Activated CD8-positive, alpha-beta T cell treated with anti-CD3 and anti-CD28 coated beads, Interleukin-2, amount 10 ng/mL, durations not matched to agents 7 days and 5 days (primary cell): ENCODE measurements around the gene ZNF783. TPM values are rescaled to one million over a fixed set of nuclear protein-coding genes. Genes with fewer than 3 reads are reported as not detected.
"Not testable (repeated sequence)": the region's sequence is repeated elsewhere in the genome, so short reads cannot be mapped to it uniquely, and the experiment has no call there.

Experiments
- ATAC-seq: fragments of 150-1000 bp; cut with Tn5 transposase; one replicate; pipeline ENCODE4 v1.10.0; 2021; ENCODE audit warnings: moderate library complexity
- CTCF ChIA-PET: fragments of 350-600 bp; sonication (Branson Sonifier 250); formaldehyde crosslinking; loops from one replicate; lab custom pipeline; 2021; ENCODE audit warnings: antibody characterized with exemption; lab: Charles Lee
- POLR2A ChIA-PET: fragments of 350-600 bp; sonication (Branson Sonifier 250); formaldehyde crosslinking; loops from one replicate; lab custom pipeline; 2021; ENCODE audit warnings: antibody characterized with exemption; lab: Charles Lee
- DNase-seq: peaks from one replicate; pipeline ENCODE4 v3.0.0-alpha.2; 2020
- H3K27ac Mint-ChIP-seq: one replicate; pipeline ENCODE4 v1.8.0; 2021; ENCODE audit warnings: mild to moderate bottlenecking, mixed read lengths
- H3K27me3 Mint-ChIP-seq: one replicate; pipeline ENCODE4 v1.8.0; 2021; ENCODE audit warnings: low read depth, mixed read lengths
- H3K36me3 Mint-ChIP-seq: one replicate; pipeline ENCODE4 v1.8.0; 2021; ENCODE audit warnings: low read depth, mixed read lengths
- H3K4me1 Mint-ChIP-seq: one replicate; pipeline ENCODE4 v1.8.0; 2021; ENCODE audit warnings: low read depth, mixed read lengths
- H3K4me3 Mint-ChIP-seq: one replicate; pipeline ENCODE4 v1.8.0; 2021; ENCODE audit warnings: mild to moderate bottlenecking, mixed read lengths
- H3K9me3 Mint-ChIP-seq: one replicate; pipeline ENCODE4 v1.8.0; 2022; ENCODE audit warnings: mixed read lengths; ENCODE audit not compliant: insufficient read depth
- total RNA-seq, 2 experiments: library from RNA; stranded (reverse); gene quantifications; one replicate each; pipeline ENCODE4 v1.2.3, GENCODE V29; 2021

ZNF783 gene
- total RNA-seq, 2 experiments from 2014 or later, result 12.7 to 12.9 TPM

GRCh38 chr7:149322737-149323136 lies 60.7 kb downstream of the ZNF783 start:
- no peak for ATAC-seq
- peaks cover 10% of the 10 kb centered on the region for H3K4me1 Mint-ChIP-seq
- H3K27ac Mint-ChIP-seq, result no peak overlapping the region
- DNase-seq, result no peak
- H3K27me3 Mint-ChIP-seq, result peaks cover 6% of the 10 kb centered on the region
- POLR2A ChIA-PET, result no interaction called here
- H3K4me3 Mint-ChIP-seq, result no peak overlapping the region
- H3K9me3 Mint-ChIP-seq, result peaks cover 7% of the 10 kb centered on the region
- CTCF ChIA-PET, result interaction anchor here (0.6 to 1.1 kb wide), 2 partner anchors 38 to 61 kb away, joined by 3 to 4 read pairs; partner anchors contain the start of gene ZNF783
- H3K36me3 Mint-ChIP-seq, result no peaks in the 10 kb centered on the region

- CTCF ChIA-PET, result no interaction called here
- no peaks in the 10 kb centered on the region for H3K36me3 Mint-ChIP-seq
- H3K4me1 Mint-ChIP-seq, result peaks cover 10% of the 10 kb centered on the region
Measured at GRCh38 chr7:149325248-149325647, 63.3 kb downstream of the ZNF783 start.

GRCh38 chr7:149329265-149329664 lies 67.3 kb downstream of the ZNF783 start:
- POLR2A ChIA-PET, result no interaction called here
- Mint-ChIP-seq H3K4me1 (no peaks in the 10 kb centered on the region), H3K4me3 (no peak overlapping the region), H3K27ac (no peak overlapping the region), H3K9me3 (peaks cover 7% of the 10 kb centered on the region), H3K27me3 (peaks cover 2% of the 10 kb centered on the region), H3K36me3 (no peaks in the 10 kb centered on the region)
- ATAC-seq, result no peak
- CTCF ChIA-PET, result no interaction called here
- DNase-seq, result no peak

More at GRCh38 chr7:149325248-149325647, 63.3 kb downstream of the ZNF783 start:
- no peak overlapping the region for H3K27ac Mint-ChIP-seq
- ATAC-seq, result no peak
- DNase-seq, result no peak
- peaks cover 7% of the 10 kb centered on the region for H3K9me3 Mint-ChIP-seq
- H3K4me3 Mint-ChIP-seq, result no peak overlapping the region
- H3K27me3 Mint-ChIP-seq, result no peaks in the 10 kb centered on the region
- POLR2A ChIA-PET, result no interaction called here

DNA sequence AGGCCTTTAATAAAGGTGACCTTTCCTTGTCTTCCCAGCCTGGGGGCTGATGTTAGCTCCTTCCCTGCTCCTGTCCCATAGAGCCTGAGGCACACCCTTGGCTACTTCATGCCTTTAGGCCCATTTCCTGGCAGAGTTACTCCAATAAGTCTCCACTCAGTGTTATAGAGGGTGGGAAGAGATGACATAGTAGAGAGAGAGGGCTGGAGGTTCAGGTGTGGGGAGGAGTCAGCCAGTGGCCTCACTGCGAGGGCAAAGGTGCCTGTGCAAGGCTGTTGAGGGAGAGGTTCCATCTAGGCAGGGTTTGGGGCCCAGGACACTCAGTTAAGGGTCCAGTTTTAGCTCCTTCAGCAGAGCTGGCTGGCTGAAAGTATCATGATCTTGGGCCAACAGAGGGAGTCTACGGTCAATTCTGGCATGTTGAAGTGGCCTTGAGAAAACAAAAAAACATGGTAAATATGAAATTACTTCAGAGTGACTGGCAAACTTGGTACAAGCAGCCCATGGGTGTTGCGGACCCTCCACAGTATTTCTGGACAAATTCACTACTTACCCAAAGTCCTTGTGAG lies 67.9 kb downstream of the ZNF783 start:
- no peak for DNase-seq
- CTCF ChIA-PET, result no interaction called here
- Mint-ChIP-seq H3K27ac (no peak overlapping the region), H3K4me1 (no peaks in the 10 kb centered on the region), H3K9me3 (peaks cover 7% of the 10 kb centered on the region), H3K4me3 (no peak overlapping the region), H3K27me3 (peaks cover 6% of the 10 kb centered on the region), H3K36me3 (no peaks in the 10 kb centered on the region)
- POLR2A ChIA-PET, result no interaction called here
- no peak for ATAC-seq

DNA sequence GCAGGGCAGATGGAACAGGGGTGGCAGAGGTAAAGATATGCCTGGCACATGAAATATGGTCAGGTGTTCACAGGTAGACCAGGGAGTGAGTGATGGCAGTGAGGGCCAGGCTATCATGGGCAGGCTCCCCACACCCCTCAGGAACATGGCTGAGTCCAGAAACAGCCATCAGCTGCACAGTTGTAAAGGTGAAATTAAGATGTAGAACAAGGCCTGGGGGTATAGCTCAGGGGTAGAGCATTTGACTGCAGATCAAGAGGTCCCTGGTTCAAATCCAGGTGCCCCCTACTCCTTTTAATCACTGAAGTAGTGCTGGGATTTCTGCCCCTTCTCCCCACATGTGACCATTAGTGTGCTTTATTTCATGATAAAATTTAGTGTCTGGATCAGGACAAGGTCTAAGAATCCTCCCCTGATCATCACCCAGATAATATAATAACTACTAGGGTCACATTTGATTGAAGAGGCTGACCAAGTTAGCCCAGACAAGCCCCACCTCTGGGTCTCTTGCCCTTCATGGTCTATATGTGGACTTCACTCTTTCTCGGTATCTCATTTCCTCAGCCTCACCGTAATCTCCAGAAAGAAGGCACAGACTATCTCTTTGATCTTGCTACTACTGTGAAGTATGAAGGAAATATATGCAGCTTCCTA lies 69.0 kb downstream of the ZNF783 start:
- DNase-seq (no peak), ATAC-seq (no peak)
- ChIA-PET POLR2A (no interaction called here), CTCF (interaction anchor here (1.0 kb wide), 1 partner anchor 13 kb away, joined by 3 read pairs; no protein-coding TSS in a partner anchor)
- no peaks in the 10 kb centered on the region for H3K9me3 Mint-ChIP-seq
- peaks cover 12% of the 10 kb centered on the region for H3K27me3 Mint-ChIP-seq
- no peak overlapping the region for H3K27ac Mint-ChIP-seq
- H3K36me3 Mint-ChIP-seq, result no peaks in the 10 kb centered on the region
- no peak overlapping the region for H3K4me3 Mint-ChIP-seq
- no peaks in the 10 kb centered on the region for H3K4me1 Mint-ChIP-seq

GRCh38 chr7:149332602-149333320 lies 70.8 kb downstream of the ZNF783 start:
- H3K27me3 Mint-ChIP-seq, result peaks cover 15% of the 10 kb centered on the region
- CTCF ChIA-PET, H3K27ac Mint-ChIP-seq, H3K4me1 Mint-ChIP-seq, DNase-seq, ATAC-seq, H3K4me3 Mint-ChIP-seq, H3K36me3 Mint-ChIP-seq, POLR2A ChIA-PET, H3K9me3 Mint-ChIP-seq: not testable (repeated sequence)

DNA sequence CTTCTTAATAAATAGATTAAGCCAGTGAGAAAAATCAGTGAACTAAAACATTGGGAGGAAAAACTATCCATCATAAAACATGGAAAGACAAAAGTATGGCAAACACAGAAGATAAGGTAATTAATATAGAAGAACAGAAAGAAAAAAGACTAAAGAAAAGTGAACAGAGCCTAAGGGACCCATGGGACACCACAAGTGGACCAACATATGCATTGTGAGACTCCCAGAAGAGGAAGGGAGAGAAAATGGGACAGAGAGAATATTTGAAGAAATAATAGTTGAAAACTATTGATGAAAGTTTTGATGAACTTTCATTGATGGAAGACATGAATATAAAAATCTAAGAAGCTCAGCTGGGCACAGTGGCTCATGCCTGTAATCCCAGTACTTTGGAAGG lies 71.3 kb downstream of the ZNF783 start:
- POLR2A ChIA-PET, result no interaction called here
- DNase-seq (no peak), ATAC-seq (no peak)
- H3K36me3 Mint-ChIP-seq, result no peaks in the 10 kb centered on the region
- H3K27me3 Mint-ChIP-seq, result peaks cover 15% of the 10 kb centered on the region
- no peak overlapping the region for H3K4me3 Mint-ChIP-seq
- no peak overlapping the region for H3K27ac Mint-ChIP-seq
- no peaks in the 10 kb centered on the region for H3K4me1 Mint-ChIP-seq
- CTCF ChIA-PET, result no interaction called here
- H3K9me3 Mint-ChIP-seq, result no peaks in the 10 kb centered on the region

DNA sequence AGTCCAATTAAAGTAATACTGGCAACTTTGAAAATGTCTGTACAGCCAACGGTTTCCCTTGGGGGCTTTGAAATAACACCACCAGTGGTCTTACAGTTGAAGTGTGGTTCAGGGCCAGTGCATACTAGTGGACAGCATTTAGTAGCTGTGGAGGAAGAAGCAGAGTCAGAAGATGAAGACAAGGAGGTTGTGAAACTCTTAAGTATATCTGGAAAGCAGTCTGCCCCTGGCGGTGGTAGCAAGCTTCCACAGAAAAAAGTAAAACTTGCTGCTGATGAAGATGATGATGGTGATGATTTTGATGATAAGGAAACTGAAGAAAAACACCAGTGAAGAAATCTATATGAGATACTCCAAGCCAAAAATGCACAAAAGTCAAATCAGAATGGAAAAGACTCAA lies 72.2 kb downstream of the ZNF783 start:
- CTCF ChIA-PET, result no interaction called here
- Mint-ChIP-seq H3K27ac (no peak overlapping the region), H3K9me3 (no peaks in the 10 kb centered on the region), H3K36me3 (no peaks in the 10 kb centered on the region), H3K27me3 (peaks cover 15% of the 10 kb centered on the region), H3K4me1 (no peaks in the 10 kb centered on the region), H3K4me3 (no peak overlapping the region)
- ATAC-seq (no peak), DNase-seq (no peak)
- POLR2A ChIA-PET, result no interaction called here

Other genes starting within 250 kb of the ZNF783 start
- 10 to 100 TPM; 90.6 to 92.2 TPM for gene PDIA4, start 233.7 kb upstream of the ZNF783 start, total RNA-seq
- 1 to 10 TPM; 7.4 to 7.6 TPM for gene ZNF786, start 171.5 kb upstream of the ZNF783 start, total RNA-seq
- under 1 TPM; 0.47 to 0.55 TPM for gene ZNF425, start 135.9 kb upstream of the ZNF783 start, total RNA-seq
- gene ZNF398, start 114.7 kb upstream of the ZNF783 start, total RNA-seq, result 10 to 100 TPM; 11.8 to 13.3 TPM
- 10 to 100 TPM; 28.4 to 30.6 TPM for gene ZNF282, start 66.7 kb upstream of the ZNF783 start, total RNA-seq
- 10 to 100 TPM; 10.8 to 12.9 TPM for gene ZNF212, start 22.5 kb upstream of the ZNF783 start, total RNA-seq
- gene ZNF777, start 198.9 kb downstream of the ZNF783 start, total RNA-seq, result 10 to 100 TPM; 12.9 to 13.1 TPM
- gene ZNF746, start 235.6 kb downstream of the ZNF783 start, total RNA-seq, result 10 to 100 TPM; 19.7 to 21.4 TPM